GM06990 (cell line): ENCODE data around the gene HOPX.
"Not testable (repeated sequence)": the region's sequence is repeated elsewhere in the genome, so short reads cannot be mapped to it uniquely, and the experiment has no call there.

Experiments used
- DNase-seq: peaks from one replicate; pipeline ENCODE4 v3.0.0-alpha.2; 2011; ENCODE audit not compliant: insufficient read length; ENCODE audit errors: extremely low read depth
- H3K27me3 ChIP-seq: replicated peaks from 2 replicates; pipeline ENCODE4 v1.6.0; 2011; ENCODE audit warnings: low read length; ENCODE audit not compliant: control insufficient read depth, insufficient read depth
- H3K36me3 ChIP-seq: 2 replicates; pipeline ENCODE4 v1.5.1; 2011; ENCODE audit warnings: low read length; ENCODE audit not compliant: control insufficient read depth, insufficient read depth
- H3K4me3 ChIP-seq: replicated peaks from 2 replicates; pipeline ENCODE4 v1.5.1; 2011; ENCODE audit warnings: low read depth, mild to moderate bottlenecking, control low read depth, low read length
- CTCF ChIP-seq: IDR thresholded peaks from 2 replicates; pipeline ENCODE4 v1.5.1; 2011; ENCODE audit warnings: low read length, control low read depth, mild to moderate bottlenecking, inconsistent platforms; ENCODE audit not compliant: insufficient read depth, poor library complexity, severe bottlenecking

Gene HOPX

GRCh38 chr4:56703378-56703777 is 22.3 kb upstream of the HOPX start:
- Histone ChIP-seq H3K27me3 (no peaks in the 10 kb centered on the region; the same call in 1 of the 2 replicates), H3K4me3 (no peak overlapping the region), H3K36me3 (no peaks in the 10 kb centered on the region)
- DNase-seq: no peak
- no peak for TF ChIP-seq CTCF

GRCh38 chr4:56701644-56702043 is 20.5 kb upstream of the HOPX start:
- Histone ChIP-seq H3K4me3 (no peak overlapping the region), H3K27me3 (peaks cover 1% of the 10 kb centered on the region; the same call in 1 of the 2 replicates), H3K36me3 (no peaks in the 10 kb centered on the region)
- no peak for DNase-seq
- no peak for TF ChIP-seq CTCF

DNA sequence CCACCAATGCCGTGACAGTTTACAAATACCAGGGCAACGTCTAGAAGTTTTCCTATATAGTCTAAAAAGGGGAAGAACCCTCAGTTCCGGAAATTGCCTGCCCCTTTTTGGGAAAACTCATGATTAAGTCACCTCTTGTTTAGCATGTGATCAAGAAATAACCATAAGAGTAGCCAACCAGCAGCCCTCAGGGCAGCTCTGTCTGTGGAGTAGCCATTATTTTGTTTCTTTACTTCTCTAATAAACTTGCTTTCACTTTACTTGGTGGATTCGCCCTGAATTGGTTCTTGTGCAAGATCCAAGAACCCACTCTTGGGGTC is 20.0 kb upstream of the HOPX start:
- Histone ChIP-seq H3K36me3 (no peaks in the 10 kb centered on the region), H3K4me3 (no peak overlapping the region), H3K27me3 (peaks cover 1% of the 10 kb centered on the region; the same call in 1 of the 2 replicates)
- DNase-seq: no peak
- TF ChIP-seq CTCF: no peak

GRCh38 chr4:56699537-56700105 is 18.5 kb upstream of the HOPX start:
- peaks cover 1% of the 10 kb centered on the region; the same call in 1 of the 2 replicates for H3K27me3 ChIP-seq
- no peak overlapping the region for H3K4me3 ChIP-seq
- no peak for DNase-seq
- no peaks in the 10 kb centered on the region for H3K36me3 ChIP-seq
- TF ChIP-seq CTCF: no peak

GRCh38 chr4:56698329-56698728 is 17.2 kb upstream of the HOPX start:
- TF ChIP-seq CTCF: no peak
- peaks cover 1% of the 10 kb centered on the region; the same call in 1 of the 2 replicates for H3K27me3 ChIP-seq
- DNase-seq: no peak

DNA sequence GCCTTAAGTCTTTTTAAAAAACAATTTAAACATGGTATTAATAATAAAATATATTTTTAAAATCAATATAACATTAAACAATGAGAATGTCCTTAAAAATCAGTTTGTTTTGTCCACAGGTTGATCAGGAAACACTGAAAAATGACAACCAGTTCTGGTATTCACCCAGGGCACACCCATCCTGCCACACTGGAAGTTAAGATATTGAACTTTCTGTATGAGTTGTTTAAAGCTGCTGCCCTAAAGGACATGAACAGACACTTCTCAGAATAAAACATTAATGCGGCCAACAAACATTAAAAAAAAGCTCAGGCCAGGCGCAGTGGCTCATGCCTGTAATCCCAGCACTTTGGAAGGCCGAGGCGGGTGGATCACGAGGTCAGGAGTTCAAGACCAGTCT is 15.0 kb upstream of the HOPX start:
- H3K27me3 ChIP-seq: peaks cover 1% of the 10 kb centered on the region; the same call in 1 of the 2 replicates
- H3K36me3 ChIP-seq: no peaks in the 10 kb centered on the region
- no peak for TF ChIP-seq CTCF
- no peak overlapping the region for H3K4me3 ChIP-seq
- no peak for DNase-seq

More at GRCh38 chr4:56698329-56698728, 17.2 kb upstream of the HOPX start:
- Histone ChIP-seq H3K36me3 (no peaks in the 10 kb centered on the region), H3K4me3 (no peak overlapping the region)

DNA sequence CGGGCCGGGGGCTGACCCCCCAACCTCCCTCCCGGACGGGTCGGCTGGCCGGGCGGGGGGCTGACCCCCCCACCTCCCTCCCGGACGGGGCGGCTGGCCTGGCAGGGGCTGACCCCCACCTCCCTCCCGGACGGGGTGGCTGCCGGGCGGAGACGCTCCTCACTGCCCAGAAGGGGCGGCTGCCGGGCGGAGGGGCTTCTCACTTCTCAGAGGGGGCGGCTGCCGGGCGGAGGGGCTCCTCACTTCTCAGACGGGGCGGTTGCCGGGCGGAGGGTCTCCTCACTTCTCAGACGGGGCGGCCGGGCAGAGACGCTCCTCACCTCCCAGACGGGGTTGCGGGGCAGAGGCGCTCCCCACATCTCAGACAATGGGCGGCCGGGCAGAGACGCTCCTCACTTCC is 12.4 kb upstream of the HOPX start:
- not testable (repeated sequence) for H3K27me3 ChIP-seq, H3K36me3 ChIP-seq, DNase-seq, H3K4me3 ChIP-seq
